ENCODE data around the gene LRCH4.

The LRCH4 gene

GRCh38 chr7:100584054-100584682, 1.8 kb downstream of the LRCH4 start:
- no peak overlapping the region for H2BK5ac ChIP-seq (ENCODE audit: low read length)
- no peak overlapping the region for H3K27ac ChIP-seq (replicated peaks; ENCODE audit: low read length)
- H3K27me3 ChIP-seq (ENCODE audit: control insufficient read depth in 3 of 3, insufficient read depth in 3 of 3, low read depth in 1 of 3, low read length in 3 of 3), result no peaks in the 10 kb centered on the region
- H4K91ac ChIP-seq (ENCODE audit: low read depth, low read length, poor library complexity), result peak overlapping the region; percentile 32
- no peak overlapping the region for H3K4ac ChIP-seq (ENCODE audit: low read length)
- H2AFZ ChIP-seq (ENCODE audit: low read length), result no peak overlapping the region
- peaks cover 0 to 5% of the 10 kb centered on the region in 2 donors for H3K9me3 ChIP-seq (replicated peaks in 1 of 2; ENCODE audit: control insufficient read depth in 2 of 2, insufficient read depth in 1 of 2, low read depth in 1 of 2, low read length in 2 of 2)
- H3K36me3 ChIP-seq (replicated peaks in 1 of 2; ENCODE audit: control insufficient read depth in 2 of 2, insufficient read depth in 2 of 2, low read length in 2 of 2), result peaks cover 23 to 44% of the 10 kb centered on the region in 2 donors
- H3K4me1 ChIP-seq (ENCODE audit: control insufficient read depth in 2 of 2, insufficient read depth in 1 of 2, low read depth in 1 of 2, low read length in 2 of 2), result peaks cover 17 to 19% of the 10 kb centered on the region in 2 donors
- peak overlapping the region; percentile 94 for H3K23ac ChIP-seq (ENCODE audit: low read depth, low read length, poor library complexity)
- H3K79me1 ChIP-seq (ENCODE audit: low read depth, low read length), result peaks cover 3% of the 10 kb centered on the region
- peak overlapping the region; percentile 8 for H2AK5ac ChIP-seq (ENCODE audit: low read depth, low read length)
- no peak overlapping the region for H2BK120ac ChIP-seq (ENCODE audit: low read depth, low read length)
- peak overlapping the region; percentile 97 for H3K4me2 ChIP-seq (ENCODE audit: insufficient read depth, low read length, poor library complexity, severe bottlenecking)
- H2BK12ac ChIP-seq (ENCODE audit: low read length), result no peak overlapping the region
- no peak overlapping the region for H4K8ac ChIP-seq (ENCODE audit: low read depth, low read length)
- no peak overlapping the region for H3K14ac ChIP-seq (ENCODE audit: low read length)
- DNase-seq (ENCODE audit: low spot score), result no peak
- H3K18ac ChIP-seq (ENCODE audit: low read length), result peak overlapping the region; percentile 70
- WGBS, 2 donors (ENCODE audit: extremely low coverage in 2 of 2, insufficient read length in 2 of 2, insufficient replicate concordance in 1 of 2), result no CpG with 5 or more reads among the region's 15 CpGs
- peak overlapping the region; percentile 20 for H2BK15ac ChIP-seq (ENCODE audit: low read length)
- peak overlapping the region; percentile 56 for H3K9ac ChIP-seq (ENCODE audit: low read depth, low read length, poor library complexity)
- peak overlapping the region in 1 of 2 donors; percentile 91 for H3K4me3 ChIP-seq (ENCODE audit: low read length in 2 of 2)

DNA sequence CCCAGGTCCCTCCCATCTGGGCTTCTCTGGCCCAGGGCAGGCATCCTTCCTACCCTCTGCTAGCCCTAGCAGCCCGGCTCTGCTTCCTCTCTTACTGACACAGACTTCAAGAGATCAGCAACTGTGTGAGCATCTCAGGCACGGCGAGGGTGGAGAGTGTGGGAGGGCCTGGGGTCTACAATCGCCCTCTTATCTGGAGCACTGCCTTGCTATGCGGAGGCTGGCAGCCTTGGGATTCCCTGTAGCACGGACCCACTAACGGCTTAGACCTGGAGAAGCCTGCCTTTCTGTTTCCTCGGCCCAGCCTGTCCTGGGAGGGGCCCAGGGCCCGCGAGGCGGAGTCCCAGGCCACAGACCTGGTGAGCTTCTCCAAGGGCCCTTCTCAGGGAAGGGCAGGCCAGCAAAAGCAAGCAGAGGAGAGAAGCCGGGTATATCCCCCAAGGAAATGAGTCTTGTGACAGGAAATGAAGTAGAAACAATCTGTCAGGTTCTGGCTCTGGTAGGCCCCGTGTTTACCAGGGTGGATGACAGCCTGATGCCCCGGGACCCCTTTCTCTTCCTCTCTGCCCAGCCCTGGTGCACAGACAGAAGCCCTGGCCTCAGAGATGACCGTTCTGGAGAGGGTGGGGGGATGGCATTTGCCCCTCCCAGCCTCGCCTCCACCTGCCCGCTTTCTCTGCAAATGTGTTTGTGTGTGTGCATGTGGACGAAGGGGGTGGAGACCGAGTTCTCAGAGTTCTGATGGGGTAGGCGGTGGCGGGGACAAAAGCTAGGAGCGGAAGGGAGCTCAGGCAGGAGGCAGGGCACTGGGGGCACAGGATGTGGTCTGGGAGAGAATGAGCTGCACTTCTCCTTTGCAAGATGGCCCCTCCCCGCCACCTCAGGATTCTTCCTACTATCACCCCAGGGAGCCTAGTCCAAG, 2.5 kb downstream of the LRCH4 start:
- no peak for DNase-seq (ENCODE audit: low spot score)
- no peak overlapping the region for H3K27ac ChIP-seq (replicated peaks; ENCODE audit: low read length)

DNA sequence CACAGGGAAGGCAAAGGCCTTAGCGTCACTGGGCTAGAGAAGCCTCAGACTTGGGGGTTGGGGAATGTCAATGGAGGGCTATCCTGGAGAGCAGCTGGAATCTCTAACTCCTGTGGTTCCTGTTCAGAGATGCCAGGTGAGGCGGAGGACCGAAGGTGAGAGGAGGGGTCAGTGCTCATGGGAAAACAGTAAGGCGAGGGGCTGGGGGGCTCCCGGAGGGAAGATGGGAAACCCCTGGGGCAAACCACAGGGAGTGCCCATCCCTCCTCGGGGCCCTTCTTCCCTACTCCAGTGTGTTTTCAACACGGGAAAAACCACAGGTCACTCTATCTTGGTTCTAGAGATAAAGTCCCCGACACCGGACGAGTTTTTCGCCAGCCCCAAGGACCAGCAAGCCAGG, 3.3 kb downstream of the LRCH4 start:
- Histone ChIP-seq H3K9me3 (replicated peaks in 1 of 2; ENCODE audit: control insufficient read depth in 2 of 2, insufficient read depth in 1 of 2, low read depth in 1 of 2, low read length in 2 of 2) (peaks cover 0 to 5% of the 10 kb centered on the region in 2 donors), H2BK15ac (ENCODE audit: low read length) (no peak overlapping the region), H2BK12ac (ENCODE audit: low read length) (no peak overlapping the region), H3K14ac (ENCODE audit: low read length) (no peak overlapping the region), H2BK5ac (ENCODE audit: low read length) (no peak overlapping the region), H3K79me1 (ENCODE audit: low read depth, low read length) (peaks cover 3% of the 10 kb centered on the region), H3K4ac (ENCODE audit: low read length) (no peak overlapping the region), H3K4me1 (ENCODE audit: control insufficient read depth in 2 of 2, insufficient read depth in 1 of 2, low read depth in 1 of 2, low read length in 2 of 2) (peaks cover 15 to 19% of the 10 kb centered on the region in 2 donors), H2BK120ac (ENCODE audit: low read depth, low read length) (no peak overlapping the region), H2AK5ac (ENCODE audit: low read depth, low read length) (no peak overlapping the region), H4K8ac (ENCODE audit: low read depth, low read length) (no peak overlapping the region), H2AFZ (ENCODE audit: low read length) (no peak overlapping the region), H4K91ac (ENCODE audit: low read depth, low read length, poor library complexity) (no peak overlapping the region), H3K27ac (replicated peaks; ENCODE audit: low read length) (no peak overlapping the region), H3K23ac (ENCODE audit: low read depth, low read length, poor library complexity) (no peak overlapping the region), H3K9ac (ENCODE audit: low read depth, low read length, poor library complexity) (no peak overlapping the region), H3K18ac (ENCODE audit: low read length) (no peak overlapping the region), H3K27me3 (ENCODE audit: control insufficient read depth in 3 of 3, insufficient read depth in 3 of 3, low read depth in 1 of 3, low read length in 3 of 3) (no peaks in the 10 kb centered on the region), H3K4me2 (ENCODE audit: insufficient read depth, low read length, poor library complexity, severe bottlenecking) (no peak overlapping the region), H3K36me3 (replicated peaks in 1 of 2; ENCODE audit: control insufficient read depth in 2 of 2, insufficient read depth in 2 of 2, low read length in 2 of 2) (peaks cover 33 to 58% of the 10 kb centered on the region in 2 donors), H3K4me3 (ENCODE audit: low read length in 2 of 2) (no peak overlapping the region)
- WGBS, 2 donors (ENCODE audit: extremely low coverage in 2 of 2, insufficient read length in 2 of 2, insufficient replicate concordance in 1 of 2), result no CpG with 5 or more reads among the region's 11 CpGs
- no peak for DNase-seq (ENCODE audit: low spot score)

More for the DNA sequence above, 2.5 kb downstream of the LRCH4 start:
- Histone ChIP-seq H4K8ac (ENCODE audit: low read depth, low read length) (no peak overlapping the region), H2BK120ac (ENCODE audit: low read depth, low read length) (no peak overlapping the region), H2AFZ (ENCODE audit: low read length) (no peak overlapping the region), H2AK5ac (ENCODE audit: low read depth, low read length) (no peak overlapping the region), H3K14ac (ENCODE audit: low read length) (no peak overlapping the region), H3K4me3 (ENCODE audit: low read length in 2 of 2) (peak overlapping the region in 1 of 2 donors; percentile 14), H2BK12ac (ENCODE audit: low read length) (no peak overlapping the region), H3K18ac (ENCODE audit: low read length) (peak overlapping the region; percentile 70), H3K36me3 (replicated peaks in 1 of 2; ENCODE audit: control insufficient read depth in 2 of 2, insufficient read depth in 2 of 2, low read length in 2 of 2) (peaks cover 26 to 51% of the 10 kb centered on the region in 2 donors), H3K4me2 (ENCODE audit: insufficient read depth, low read length, poor library complexity, severe bottlenecking) (no peak overlapping the region), H3K27me3 (ENCODE audit: control insufficient read depth in 3 of 3, insufficient read depth in 3 of 3, low read depth in 1 of 3, low read length in 3 of 3) (no peaks in the 10 kb centered on the region), H3K9me3 (replicated peaks in 1 of 2; ENCODE audit: control insufficient read depth in 2 of 2, insufficient read depth in 1 of 2, low read depth in 1 of 2, low read length in 2 of 2) (peaks cover 0 to 5% of the 10 kb centered on the region in 2 donors), H2BK15ac (ENCODE audit: low read length) (peak overlapping the region; percentile 20), H2BK5ac (ENCODE audit: low read length) (no peak overlapping the region), H3K4ac (ENCODE audit: low read length) (no peak overlapping the region), H3K23ac (ENCODE audit: low read depth, low read length, poor library complexity) (peak overlapping the region; percentile 94), H3K79me1 (ENCODE audit: low read depth, low read length) (peaks cover 3% of the 10 kb centered on the region), H4K91ac (ENCODE audit: low read depth, low read length, poor library complexity) (peak overlapping the region; percentile 32), H3K9ac (ENCODE audit: low read depth, low read length, poor library complexity) (peak overlapping the region; percentile 50), H3K4me1 (ENCODE audit: control insufficient read depth in 2 of 2, insufficient read depth in 1 of 2, low read depth in 1 of 2, low read length in 2 of 2) (peaks cover 17 to 19% of the 10 kb centered on the region in 2 donors)
- WGBS, 2 donors (ENCODE audit: extremely low coverage in 2 of 2, insufficient read length in 2 of 2, insufficient replicate concordance in 1 of 2), result no CpG with 5 or more reads among the region's 23 CpGs

DNA sequence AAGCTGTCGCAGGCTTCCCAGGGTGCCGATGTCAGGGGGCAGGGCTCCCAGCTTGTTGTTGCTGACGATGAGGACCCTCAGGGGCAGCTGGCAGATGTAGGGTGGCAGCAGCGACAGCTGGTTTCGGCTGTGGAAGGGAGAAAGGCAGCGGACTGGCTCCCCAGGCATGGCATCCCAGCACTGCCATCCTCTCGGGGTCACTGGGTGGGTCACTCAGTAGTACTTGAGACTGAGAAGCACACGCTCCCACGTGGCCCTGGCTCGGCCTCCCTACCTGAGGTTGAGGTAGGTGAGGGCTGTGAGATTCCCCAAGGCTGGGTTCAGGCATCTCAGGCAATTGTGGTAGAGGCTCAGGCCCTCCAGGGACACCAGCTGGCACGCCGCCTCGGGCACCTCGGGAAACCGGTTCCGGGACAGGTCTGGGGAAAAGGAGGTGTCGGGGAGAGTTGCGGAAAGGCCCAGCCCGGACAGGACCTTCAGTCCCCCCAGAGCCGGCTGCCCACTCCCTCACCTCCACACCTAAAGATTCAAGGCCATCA, 3.8 kb downstream of the LRCH4 start:
- WGBS, 2 donors (ENCODE audit: extremely low coverage in 2 of 2, insufficient read length in 2 of 2, insufficient replicate concordance in 1 of 2), result no CpG with 5 or more reads among the region's 20 CpGs
- no peak overlapping the region for H3K4me3 ChIP-seq (ENCODE audit: low read length in 2 of 2)
- no peak overlapping the region for H3K4ac ChIP-seq (ENCODE audit: low read length)
- no peak overlapping the region for H2AFZ ChIP-seq (ENCODE audit: low read length)
- no peak overlapping the region for H2BK120ac ChIP-seq (ENCODE audit: low read depth, low read length)
- H3K4me2 ChIP-seq (ENCODE audit: insufficient read depth, low read length, poor library complexity, severe bottlenecking), result no peak overlapping the region
- peak overlapping the region; percentile 32 for H2AK5ac ChIP-seq (ENCODE audit: low read depth, low read length)
- H4K8ac ChIP-seq (ENCODE audit: low read depth, low read length), result no peak overlapping the region
- no peak overlapping the region for H2BK15ac ChIP-seq (ENCODE audit: low read length)
- peaks cover 33 to 60% of the 10 kb centered on the region in 2 donors for H3K36me3 ChIP-seq (replicated peaks in 1 of 2; ENCODE audit: control insufficient read depth in 2 of 2, insufficient read depth in 2 of 2, low read length in 2 of 2)
- no peak overlapping the region for H2BK12ac ChIP-seq (ENCODE audit: low read length)
- no peak overlapping the region for H3K23ac ChIP-seq (ENCODE audit: low read depth, low read length, poor library complexity)
- peak overlapping the region; percentile 30 for H3K9ac ChIP-seq (ENCODE audit: low read depth, low read length, poor library complexity)
- peaks cover 0 to 5% of the 10 kb centered on the region in 2 donors for H3K9me3 ChIP-seq (replicated peaks in 1 of 2; ENCODE audit: control insufficient read depth in 2 of 2, insufficient read depth in 1 of 2, low read depth in 1 of 2, low read length in 2 of 2)
- no peak overlapping the region for H3K14ac ChIP-seq (ENCODE audit: low read length)
- peaks cover 15 to 19% of the 10 kb centered on the region in 2 donors for H3K4me1 ChIP-seq (ENCODE audit: control insufficient read depth in 2 of 2, insufficient read depth in 1 of 2, low read depth in 1 of 2, low read length in 2 of 2)
- H3K79me1 ChIP-seq (ENCODE audit: low read depth, low read length), result peaks cover 3% of the 10 kb centered on the region
- H3K27me3 ChIP-seq (ENCODE audit: control insufficient read depth in 3 of 3, insufficient read depth in 3 of 3, low read depth in 1 of 3, low read length in 3 of 3), result no peaks in the 10 kb centered on the region
- H2BK5ac ChIP-seq (ENCODE audit: low read length), result no peak overlapping the region
- H3K27ac ChIP-seq (replicated peaks; ENCODE audit: low read length), result no peak overlapping the region
- DNase-seq (ENCODE audit: low spot score), result no peak
- H4K91ac ChIP-seq (ENCODE audit: low read depth, low read length, poor library complexity), result no peak overlapping the region
- no peak overlapping the region for H3K18ac ChIP-seq (ENCODE audit: low read length)
